Liver (tissue), 9 donors: ENCODE data around the gene ANKRD44. TPM values are rescaled to one million over a fixed set of nuclear protein-coding genes. Genes with fewer than 3 reads are reported as not detected.

Experiments
- DNase-seq: peaks from one replicate; pipeline ENCODE4 v3.0.0-alpha.2; 2017; ENCODE audit warnings: low spot score
- H3K27ac ChIP-seq, 2 donors: one replicate each; pipeline ENCODE4 v1.7.0; 2013; ENCODE audit warnings: inconsistent platforms in 2 of 2, low read length in 2 of 2, control low read depth in 1 of 2, low read depth in 1 of 2, mild to moderate bottlenecking in 1 of 2
- H3K27me3 ChIP-seq, 4 donors: one replicate each; pipeline versions ENCODE4 v1.6.1 to v1.7.0; 2013; ENCODE audit warnings: low read length in 3 of 4, inconsistent platforms in 1 of 4, mild to moderate bottlenecking in 1 of 4, moderate library complexity in 1 of 4; ENCODE audit not compliant: control insufficient read depth in 4 of 4, insufficient read depth in 4 of 4
- H3K36me3 ChIP-seq, 4 donors: one replicate each; pipeline versions ENCODE4 v1.6.1 to v1.7.0; 2013; ENCODE audit warnings: low read length in 3 of 4, mild to moderate bottlenecking in 3 of 4, low read depth in 1 of 4, moderate library complexity in 1 of 4; ENCODE audit not compliant: control insufficient read depth in 4 of 4, insufficient read depth in 3 of 4
- H3K4me1 ChIP-seq, 4 donors: one replicate each; pipeline versions ENCODE4 v1.6.1 to v1.7.0; 2013; ENCODE audit warnings: low read length in 3 of 4, mild to moderate bottlenecking in 3 of 4, moderate library complexity in 1 of 4; ENCODE audit not compliant: control insufficient read depth in 4 of 4, insufficient read depth in 4 of 4
- H3K4me3 ChIP-seq, 3 donors: one replicate each; pipeline versions ENCODE4 v1.6.1 to v1.7.0; 2013; ENCODE audit warnings: low read length in 3 of 3, control low read depth in 1 of 3, low read depth in 1 of 3, mild to moderate bottlenecking in 1 of 3
- H3K9ac ChIP-seq, 2 donors: one replicate each; pipeline ENCODE4 v1.7.0; 2013; ENCODE audit warnings: low read length in 2 of 2, mild to moderate bottlenecking in 2 of 2, moderate library complexity in 2 of 2, control low read depth in 1 of 2, low read depth in 1 of 2
- H3K9me3 ChIP-seq, 4 donors: one replicate each; pipeline versions ENCODE4 v1.6.1 to v1.7.0; 2013; ENCODE audit warnings: low read length in 3 of 4; ENCODE audit not compliant: control insufficient read depth in 4 of 4
- EGR1 ChIP-seq, 2 donors: IDR thresholded peaks; 2 replicates each; pipeline ENCODE4 v1.6.1; 2016 to 2018; ENCODE audit warnings: antibody characterized with exemption in 2 of 2, low read depth in 2 of 2
- FOXA1 ChIP-seq: IDR thresholded peaks from 2 replicates; pipeline ENCODE4 v1.6.1; 2016; ENCODE audit warnings: antibody characterized with exemption
- FOXA2 ChIP-seq: IDR thresholded peaks from 2 replicates; pipeline ENCODE4 v1.6.1; 2016; ENCODE audit warnings: antibody characterized with exemption
- GABPA ChIP-seq, 2 donors: IDR thresholded peaks in 1 of 2; conservative IDR thresholded peaks in 1 of 2; 2 replicates each; pipeline ENCODE4 v1.6.1; 2016; ENCODE audit warnings: antibody characterized with exemption in 2 of 2, mild to moderate bottlenecking in 1 of 2, moderate library complexity in 1 of 2
- HNF4A ChIP-seq, 2 donors: conservative IDR thresholded peaks; 2 replicates each; pipeline ENCODE4 v1.6.1; 2016; ENCODE audit warnings: antibody characterized with exemption in 2 of 2, mild to moderate bottlenecking in 2 of 2
- HNF4G ChIP-seq: IDR thresholded peaks from 2 replicates; pipeline ENCODE4 v1.6.1; 2016; ENCODE audit warnings: antibody characterized with exemption
- JUND ChIP-seq, 2 donors: IDR thresholded peaks; 2 replicates each; pipeline ENCODE4 v1.6.1; 2016; ENCODE audit warnings: antibody characterized with exemption in 2 of 2
- NR2F2 ChIP-seq: IDR thresholded peaks from 2 replicates; pipeline ENCODE4 v1.6.1; 2016; ENCODE audit warnings: antibody characterized with exemption
- RAD21 ChIP-seq, 2 donors: IDR thresholded peaks; 2 replicates each; pipeline ENCODE4 v1.6.1; 2016; ENCODE audit warnings: antibody characterized with exemption in 2 of 2, mild to moderate bottlenecking in 2 of 2
- RXRA ChIP-seq, 2 donors: IDR thresholded peaks; 2 replicates each; pipeline ENCODE4 v1.6.1; 2017 to 2018; ENCODE audit warnings: antibody characterized with exemption in 2 of 2, mild to moderate bottlenecking in 1 of 2
- SP1 ChIP-seq: IDR thresholded peaks from 2 replicates; pipeline ENCODE4 v1.6.1; 2018; ENCODE audit warnings: antibody characterized with exemption, mild to moderate bottlenecking
- TAF1 ChIP-seq: conservative IDR thresholded peaks from 2 replicates; pipeline ENCODE4 v1.6.1; 2016; ENCODE audit warnings: antibody characterized with exemption, mild to moderate bottlenecking
- YY1 ChIP-seq: IDR thresholded peaks from 2 replicates; pipeline ENCODE4 v1.6.1; 2016; ENCODE audit warnings: antibody characterized with exemption, mild to moderate bottlenecking
- WGBS: extraction: QIAGEN DNeasy Blood & Tissue Kit; methylation state at CpG from one replicate; pipeline ENCODE4 v1.1.7; 2013; 5-methylcytosine and 5-hydroxymethylcytosine counted together
- polyA plus RNA-seq, 2 donors: library from polyadenylated mRNA; stranded (reverse) in 1 of 2; unstranded in 1 of 2; fragments of 200-250 nt in 1 of 2; fragments of >200 nt in 1 of 2; fragmentation: Nextera tagmentation in 1 of 2; extraction: Ambion mirVana in 1 of 2; gene quantifications; one replicate each; pipeline versions ENCODE4 v1.2.1 to v1.2.3, GENCODE V29; 2013 to 2015
- total RNA-seq, 2 donors: library from RNA; depleted of rRNA; stranded (reverse); fragments of >200 nt; gene quantifications; one replicate each; pipeline ENCODE4 v1.2.3, GENCODE V29; 2014
- TF ChIP-seq, protein P1 (sequence below): IDR thresholded peaks from 2 replicates; pipeline ENCODE4 v1.6.1; 2016; ENCODE audit warnings: antibody characterized with exemption
- TF ChIP-seq, protein P2 (sequence below): IDR thresholded peaks from 2 replicates; pipeline ENCODE4 v1.6.1; 2016; ENCODE audit warnings: antibody characterized with exemption, mild to moderate bottlenecking
- TF ChIP-seq, protein P3 (sequence below): IDR thresholded peaks from 2 replicates; pipeline ENCODE4 v1.6.1; 2016; ENCODE audit warnings: antibody characterized with exemption
- TF ChIP-seq, protein P4 (sequence below): IDR thresholded peaks from 2 replicates; pipeline ENCODE4 v1.6.1; 2016; ENCODE audit warnings: antibody characterized with exemption
- TF ChIP-seq, protein P5 (sequence below): fragments of 150-350 bp; IDR thresholded peaks from 2 replicates; pipeline ENCODE4 v1.5.1; 2017; ENCODE audit warnings: improper control_type of control experiment, low read depth, low read length; ENCODE audit not compliant: missing input control
- donor health status: healthy.
- donor health status: healthy.
- donor health status: healthy.
- donor health status: healthy.
- donor health status: healthy.

Gene ANKRD44
- total and polyA plus RNA-seq, 4 donors = 3.8 to 18.2 (median 6.8) TPM

DNA sequence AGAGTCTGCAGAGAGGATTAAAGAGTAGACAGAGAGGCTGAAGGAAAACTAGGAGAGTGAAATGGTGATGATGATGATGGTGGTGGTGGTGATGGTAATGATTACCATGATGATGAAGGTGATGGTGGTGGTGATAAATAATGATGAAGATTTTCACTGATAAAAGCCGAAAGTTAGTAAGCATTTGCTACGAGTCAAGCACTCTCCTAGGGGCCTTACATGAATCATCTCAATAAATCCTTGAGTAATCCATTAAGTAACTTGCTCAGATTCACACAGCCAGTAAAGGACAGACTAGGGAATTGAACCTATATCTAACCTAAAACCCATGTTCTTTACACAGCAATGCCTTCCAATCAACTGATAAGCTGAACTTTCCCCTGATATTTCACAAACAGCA, 277.4 kb downstream of the ANKRD44 start:
- no peaks in the 10 kb centered on the region for H3K4me1 ChIP-seq
- H3K27me3 ChIP-seq = no peaks in the 10 kb centered on the region
- TF ChIP-seq RXRA (IDR thresholded peaks at IDR 0.05) (no peak), EGR1 (IDR thresholded peaks at IDR 0.05; ENCODE audit: low read depth in 2 of 2) (no peak), HNF4G (no peak), TAF1 (no peak), SP1 (no peak), RAD21 (IDR thresholded peaks at IDR 0.05) (no peak), HNF4A (conservative IDR thresholded peaks at IDR 0.05) (no peak), JUND (IDR thresholded peaks at IDR 0.05) (no peak), NR2F2 (no peak), GABPA (IDR thresholded peaks at IDR 0.05 in 1 of 2, conservative IDR thresholded peaks at IDR 0.05 in 1 of 2) (no peak), FOXA2 (no peak), YY1 (no peak), FOXA1 (no peak)
- TF ChIP-seq, protein P1, sequence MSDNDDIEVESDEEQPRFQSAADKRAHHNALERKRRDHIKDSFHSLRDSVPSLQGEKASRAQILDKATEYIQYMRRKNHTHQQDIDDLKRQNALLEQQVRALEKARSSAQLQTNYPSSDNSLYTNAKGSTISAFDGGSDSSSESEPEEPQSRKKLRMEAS = no peak
- TF ChIP-seq, protein P2, sequence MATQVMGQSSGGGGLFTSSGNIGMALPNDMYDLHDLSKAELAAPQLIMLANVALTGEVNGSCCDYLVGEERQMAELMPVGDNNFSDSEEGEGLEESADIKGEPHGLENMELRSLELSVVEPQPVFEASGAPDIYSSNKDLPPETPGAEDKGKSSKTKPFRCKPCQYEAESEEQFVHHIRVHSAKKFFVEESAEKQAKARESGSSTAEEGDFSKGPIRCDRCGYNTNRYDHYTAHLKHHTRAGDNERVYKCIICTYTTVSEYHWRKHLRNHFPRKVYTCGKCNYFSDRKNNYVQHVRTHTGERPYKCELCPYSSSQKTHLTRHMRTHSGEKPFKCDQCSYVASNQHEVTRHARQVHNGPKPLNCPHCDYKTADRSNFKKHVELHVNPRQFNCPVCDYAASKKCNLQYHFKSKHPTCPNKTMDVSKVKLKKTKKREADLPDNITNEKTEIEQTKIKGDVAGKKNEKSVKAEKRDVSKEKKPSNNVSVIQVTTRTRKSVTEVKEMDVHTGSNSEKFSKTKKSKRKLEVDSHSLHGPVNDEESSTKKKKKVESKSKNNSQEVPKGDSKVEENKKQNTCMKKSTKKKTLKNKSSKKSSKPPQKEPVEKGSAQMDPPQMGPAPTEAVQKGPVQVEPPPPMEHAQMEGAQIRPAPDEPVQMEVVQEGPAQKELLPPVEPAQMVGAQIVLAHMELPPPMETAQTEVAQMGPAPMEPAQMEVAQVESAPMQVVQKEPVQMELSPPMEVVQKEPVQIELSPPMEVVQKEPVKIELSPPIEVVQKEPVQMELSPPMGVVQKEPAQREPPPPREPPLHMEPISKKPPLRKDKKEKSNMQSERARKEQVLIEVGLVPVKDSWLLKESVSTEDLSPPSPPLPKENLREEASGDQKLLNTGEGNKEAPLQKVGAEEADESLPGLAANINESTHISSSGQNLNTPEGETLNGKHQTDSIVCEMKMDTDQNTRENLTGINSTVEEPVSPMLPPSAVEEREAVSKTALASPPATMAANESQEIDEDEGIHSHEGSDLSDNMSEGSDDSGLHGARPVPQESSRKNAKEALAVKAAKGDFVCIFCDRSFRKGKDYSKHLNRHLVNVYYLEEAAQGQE = no peak
- TF ChIP-seq, protein P3, sequence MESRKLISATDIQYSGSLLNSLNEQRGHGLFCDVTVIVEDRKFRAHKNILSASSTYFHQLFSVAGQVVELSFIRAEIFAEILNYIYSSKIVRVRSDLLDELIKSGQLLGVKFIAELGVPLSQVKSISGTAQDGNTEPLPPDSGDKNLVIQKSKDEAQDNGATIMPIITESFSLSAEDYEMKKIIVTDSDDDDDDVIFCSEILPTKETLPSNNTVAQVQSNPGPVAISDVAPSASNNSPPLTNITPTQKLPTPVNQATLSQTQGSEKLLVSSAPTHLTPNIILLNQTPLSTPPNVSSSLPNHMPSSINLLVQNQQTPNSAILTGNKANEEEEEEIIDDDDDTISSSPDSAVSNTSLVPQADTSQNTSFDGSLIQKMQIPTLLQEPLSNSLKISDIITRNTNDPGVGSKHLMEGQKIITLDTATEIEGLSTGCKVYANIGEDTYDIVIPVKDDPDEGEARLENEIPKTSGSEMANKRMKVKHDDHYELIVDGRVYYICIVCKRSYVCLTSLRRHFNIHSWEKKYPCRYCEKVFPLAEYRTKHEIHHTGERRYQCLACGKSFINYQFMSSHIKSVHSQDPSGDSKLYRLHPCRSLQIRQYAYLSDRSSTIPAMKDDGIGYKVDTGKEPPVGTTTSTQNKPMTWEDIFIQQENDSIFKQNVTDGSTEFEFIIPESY = no peak
- TF ChIP-seq, protein P4, sequence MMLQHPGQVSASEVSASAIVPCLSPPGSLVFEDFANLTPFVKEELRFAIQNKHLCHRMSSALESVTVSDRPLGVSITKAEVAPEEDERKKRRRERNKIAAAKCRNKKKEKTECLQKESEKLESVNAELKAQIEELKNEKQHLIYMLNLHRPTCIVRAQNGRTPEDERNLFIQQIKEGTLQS = no peak
- TF ChIP-seq, protein P5, sequence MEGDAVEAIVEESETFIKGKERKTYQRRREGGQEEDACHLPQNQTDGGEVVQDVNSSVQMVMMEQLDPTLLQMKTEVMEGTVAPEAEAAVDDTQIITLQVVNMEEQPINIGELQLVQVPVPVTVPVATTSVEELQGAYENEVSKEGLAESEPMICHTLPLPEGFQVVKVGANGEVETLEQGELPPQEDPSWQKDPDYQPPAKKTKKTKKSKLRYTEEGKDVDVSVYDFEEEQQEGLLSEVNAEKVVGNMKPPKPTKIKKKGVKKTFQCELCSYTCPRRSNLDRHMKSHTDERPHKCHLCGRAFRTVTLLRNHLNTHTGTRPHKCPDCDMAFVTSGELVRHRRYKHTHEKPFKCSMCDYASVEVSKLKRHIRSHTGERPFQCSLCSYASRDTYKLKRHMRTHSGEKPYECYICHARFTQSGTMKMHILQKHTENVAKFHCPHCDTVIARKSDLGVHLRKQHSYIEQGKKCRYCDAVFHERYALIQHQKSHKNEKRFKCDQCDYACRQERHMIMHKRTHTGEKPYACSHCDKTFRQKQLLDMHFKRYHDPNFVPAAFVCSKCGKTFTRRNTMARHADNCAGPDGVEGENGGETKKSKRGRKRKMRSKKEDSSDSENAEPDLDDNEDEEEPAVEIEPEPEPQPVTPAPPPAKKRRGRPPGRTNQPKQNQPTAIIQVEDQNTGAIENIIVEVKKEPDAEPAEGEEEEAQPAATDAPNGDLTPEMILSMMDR = no peak
- peaks cover 0 to 8% (median 0%) of the 10 kb centered on the region in 4 donors for H3K9me3 ChIP-seq
- H3K36me3 ChIP-seq = peaks cover 0 to 8% (median 0%) of the 10 kb centered on the region in 4 donors
- no peak overlapping the region for H3K27ac ChIP-seq
- WGBS = 96% methylated on average over 2 of the region's 2 CpGs
- DNase-seq = no peak
- no peak overlapping the region for H3K4me3 ChIP-seq
- H3K9ac ChIP-seq = no peak overlapping the region
